ENCODE results near the gene EVX1.

DNA sequence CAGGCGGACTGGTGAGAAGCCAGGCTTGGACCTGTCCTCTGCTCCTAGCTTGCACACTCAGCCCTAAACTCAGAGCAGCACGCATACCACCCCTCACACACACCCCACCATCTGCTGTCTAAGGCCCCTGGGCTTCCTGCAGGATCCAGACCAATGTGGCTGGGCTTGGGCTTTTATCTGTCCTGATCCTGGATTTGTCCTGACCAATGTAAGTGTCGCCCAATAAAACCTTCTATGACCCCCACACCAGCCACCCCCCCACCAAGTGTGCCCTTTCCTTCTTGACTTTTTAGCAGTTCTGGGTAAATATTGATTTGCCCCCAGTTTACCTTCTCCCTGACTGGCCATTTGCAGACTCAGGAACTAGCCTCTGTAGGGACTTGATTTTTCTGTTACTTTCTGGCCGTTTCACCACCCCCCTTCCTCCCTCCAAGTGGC, 41.0 kb upstream of the EVX1 start:
- no peak for TF ChIP-seq CAMTA2 (CRISPR knock-in tag; IDR thresholded peaks at IDR 0.05; ENCODE audit: borderline replicate concordance)
- no peak for TF ChIP-seq NFYB (CRISPR knock-in tag; IDR thresholded peaks at IDR 0.05)
- TF ChIP-seq, protein P1, sequence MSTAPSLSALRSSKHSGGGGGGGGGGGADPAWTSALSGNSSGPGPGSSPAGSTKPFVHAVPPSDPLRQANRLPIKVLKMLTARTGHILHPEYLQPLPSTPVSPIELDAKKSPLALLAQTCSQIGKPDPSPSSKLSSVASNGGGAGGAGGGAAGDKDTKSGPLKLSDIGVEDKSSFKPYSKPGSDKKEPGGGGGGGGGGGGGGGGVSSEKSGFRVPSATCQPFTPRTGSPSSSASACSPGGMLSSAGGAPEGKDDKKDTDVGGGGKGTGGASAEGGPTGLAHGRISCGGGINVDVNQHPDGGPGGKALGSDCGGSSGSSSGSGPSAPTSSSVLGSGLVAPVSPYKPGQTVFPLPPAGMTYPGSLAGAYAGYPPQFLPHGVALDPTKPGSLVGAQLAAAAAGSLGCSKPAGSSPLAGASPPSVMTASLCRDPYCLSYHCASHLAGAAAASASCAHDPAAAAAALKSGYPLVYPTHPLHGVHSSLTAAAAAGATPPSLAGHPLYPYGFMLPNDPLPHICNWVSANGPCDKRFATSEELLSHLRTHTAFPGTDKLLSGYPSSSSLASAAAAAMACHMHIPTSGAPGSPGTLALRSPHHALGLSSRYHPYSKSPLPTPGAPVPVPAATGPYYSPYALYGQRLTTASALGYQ (CRISPR knock-in tag; IDR thresholded peaks at IDR 0.05): no peak
